Measurements from ENCODE around the gene TASOR2. TPM values are rescaled to one million over a fixed set of nuclear protein-coding genes. Genes with fewer than 3 reads are reported as not detected.

TASOR2 gene
- total RNA-seq, 1 experiment from 2014 or later: 55.0 TPM

DNA sequence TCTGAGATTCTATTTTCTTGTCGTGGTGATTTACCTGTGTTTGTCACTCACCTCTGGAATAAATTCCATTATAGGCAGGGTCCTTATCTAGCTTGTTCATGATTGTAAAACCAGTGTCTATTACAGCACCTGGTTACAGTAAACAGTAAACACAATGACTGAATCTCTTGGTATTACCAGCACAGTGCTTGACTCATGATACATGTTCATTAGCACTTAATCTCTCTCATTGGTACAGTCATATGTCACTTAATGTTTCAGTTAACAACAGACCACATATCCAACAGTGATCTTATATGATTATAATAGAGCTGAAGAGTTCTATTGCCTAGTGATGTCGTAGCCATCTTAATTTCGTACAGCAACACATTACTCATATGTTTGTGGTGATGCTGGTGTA is 1.6 kb upstream of the TASOR2 start:
- DNase-seq (ENCODE audit: low read depth): no peak

DNA sequence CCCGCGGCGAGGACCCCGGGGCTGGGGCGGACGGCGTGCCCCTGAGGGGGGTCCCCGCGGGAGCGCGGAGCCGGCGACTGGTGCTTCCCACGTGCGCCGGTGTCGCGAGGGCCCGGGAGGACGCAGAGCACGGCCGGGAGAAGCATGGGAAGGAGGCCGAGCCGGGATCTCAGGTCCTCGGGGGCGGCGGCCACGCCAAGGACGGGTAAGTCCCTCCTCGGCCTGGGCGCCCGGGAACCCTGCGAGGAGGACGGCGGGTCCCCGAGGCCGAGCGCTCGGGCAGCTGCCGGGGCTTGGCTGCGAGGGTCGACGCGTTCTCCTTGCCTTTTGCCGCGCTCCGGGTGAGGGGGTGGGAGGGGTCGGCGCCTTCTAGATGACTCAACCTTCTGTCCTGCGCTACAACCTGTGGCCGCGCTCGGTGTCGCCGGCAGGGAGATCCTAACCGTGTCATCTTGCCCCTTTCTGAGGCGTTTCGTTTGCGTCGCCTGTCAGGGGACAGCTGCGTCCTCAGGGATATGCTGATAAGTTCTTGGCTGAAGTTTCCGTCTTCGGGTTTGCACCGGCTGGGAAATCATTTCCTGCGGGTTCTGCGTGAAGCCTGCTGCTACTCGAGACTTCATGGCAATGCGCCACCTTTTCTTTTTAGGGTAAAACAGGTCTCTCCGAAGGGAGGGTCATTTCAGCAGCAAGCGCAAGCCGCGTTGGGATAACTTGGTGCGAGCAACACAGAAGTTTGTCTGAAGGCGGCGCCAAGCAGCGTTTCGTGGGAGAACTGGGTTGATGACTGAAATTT is 529 bp downstream of the TASOR2 start:
- DNase-seq (ENCODE audit: low read depth): peak; percentile 65

DNA sequence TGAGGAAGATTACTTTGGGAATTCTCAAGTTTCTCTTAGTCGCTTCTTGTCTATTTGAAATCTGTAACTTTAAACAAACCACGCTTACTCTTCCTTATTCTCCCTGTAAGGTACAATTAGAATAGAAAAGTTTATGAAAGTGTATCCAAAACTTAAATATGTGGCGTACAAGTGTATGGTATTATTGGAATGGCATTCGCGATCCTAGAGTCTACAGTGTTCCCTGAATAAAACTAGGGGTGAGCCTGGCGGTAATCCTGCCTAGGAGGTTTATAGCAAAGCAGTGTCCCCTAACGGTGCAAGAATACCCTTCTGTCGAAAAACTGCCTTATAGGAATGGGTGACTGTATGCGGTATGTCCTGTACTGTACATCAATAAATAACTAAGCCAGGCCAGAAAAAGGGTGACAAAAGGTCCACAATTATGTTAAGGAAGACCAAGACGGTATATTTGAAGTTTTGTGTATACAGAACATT is 1.2 kb downstream of the TASOR2 start:
- peak; percentile 13 for DNase-seq (ENCODE audit: low read depth)

DNA sequence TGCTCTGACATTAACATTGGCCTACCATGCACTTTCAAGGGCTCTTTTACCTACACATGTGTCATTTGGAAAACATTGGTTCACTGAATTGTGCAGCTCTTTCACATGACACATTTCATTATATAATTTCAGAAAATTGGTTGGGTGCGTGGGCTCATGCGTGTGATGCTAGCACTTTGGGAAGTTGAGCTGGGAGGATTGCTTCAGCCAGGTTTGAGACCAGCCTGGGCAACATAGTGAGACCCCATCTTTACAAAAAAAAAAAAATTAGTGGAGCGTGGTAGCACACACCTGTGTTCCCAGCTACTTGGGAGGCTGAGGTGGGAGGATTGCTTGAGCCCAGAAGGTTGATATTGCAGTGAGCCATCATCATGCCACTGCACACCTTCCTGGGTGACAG is 3.9 kb downstream of the TASOR2 start:
- DNase-seq (ENCODE audit: low read depth): no peak

DNA sequence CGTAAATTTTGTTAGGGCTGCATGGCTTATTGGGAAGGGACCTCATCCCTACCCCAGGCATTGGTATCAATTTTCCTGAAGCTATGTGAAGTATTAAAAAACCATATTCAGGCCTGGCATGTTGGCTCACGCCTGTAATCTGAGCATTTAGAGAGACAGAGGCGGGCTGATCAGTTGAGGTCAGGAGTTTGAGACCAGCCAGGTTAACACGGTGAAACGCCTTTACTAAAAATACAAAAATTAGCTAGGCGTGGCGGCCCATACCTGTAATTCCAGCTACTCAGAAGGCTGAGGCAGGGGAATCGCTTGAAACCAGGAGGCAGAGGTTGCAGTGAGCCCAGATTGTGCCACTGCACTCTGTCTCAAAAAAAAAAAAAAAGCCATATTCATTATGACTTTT is 7.1 kb downstream of the TASOR2 start:
- DNase-seq (ENCODE audit: low read depth): no peak

DNA sequence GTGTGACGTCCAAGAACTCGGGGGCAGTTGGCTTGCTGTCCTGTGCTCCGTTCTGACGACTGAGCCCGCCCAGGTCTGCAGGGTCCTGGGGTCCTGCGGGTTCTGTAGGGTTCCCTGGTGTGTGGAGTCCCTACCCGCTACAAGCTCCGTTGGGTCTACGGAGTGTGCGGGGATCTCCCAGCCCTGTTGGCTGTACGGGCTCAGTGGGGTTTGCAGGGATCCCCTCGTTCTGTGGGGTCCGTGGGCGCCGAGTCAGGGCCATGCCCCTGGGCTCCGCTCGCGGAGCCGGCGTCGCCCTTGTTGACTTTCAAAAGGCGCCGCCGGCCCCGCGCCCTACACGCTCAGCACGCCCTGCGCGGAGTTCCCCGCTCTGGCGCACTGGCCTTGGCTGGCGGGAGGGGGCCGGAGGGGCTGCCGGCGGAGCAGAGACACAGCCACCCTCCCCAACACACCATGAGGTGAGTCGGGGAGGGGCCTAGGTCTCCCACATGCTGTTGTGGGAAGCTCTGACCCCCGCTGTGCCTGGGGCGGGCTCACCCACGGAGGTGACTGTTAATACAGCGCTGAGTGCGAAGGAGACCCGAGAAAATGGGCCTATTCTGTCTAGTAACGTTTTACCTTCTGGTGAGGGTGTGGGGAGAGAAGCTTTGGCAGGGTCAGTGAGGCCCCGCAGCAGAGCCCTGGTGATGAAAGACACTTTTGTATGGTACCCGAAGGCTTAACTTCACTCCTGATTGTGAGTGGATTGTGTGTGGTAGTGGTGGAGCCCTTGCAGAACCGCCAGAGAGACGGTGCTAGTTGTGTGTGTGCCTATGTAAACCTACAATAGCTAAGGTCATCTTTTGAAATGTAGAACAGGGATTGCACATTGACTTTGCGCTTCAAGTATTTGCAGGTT is 8.1 kb downstream of the TASOR2 start:
- no peak for DNase-seq (ENCODE audit: low read depth)

DNA sequence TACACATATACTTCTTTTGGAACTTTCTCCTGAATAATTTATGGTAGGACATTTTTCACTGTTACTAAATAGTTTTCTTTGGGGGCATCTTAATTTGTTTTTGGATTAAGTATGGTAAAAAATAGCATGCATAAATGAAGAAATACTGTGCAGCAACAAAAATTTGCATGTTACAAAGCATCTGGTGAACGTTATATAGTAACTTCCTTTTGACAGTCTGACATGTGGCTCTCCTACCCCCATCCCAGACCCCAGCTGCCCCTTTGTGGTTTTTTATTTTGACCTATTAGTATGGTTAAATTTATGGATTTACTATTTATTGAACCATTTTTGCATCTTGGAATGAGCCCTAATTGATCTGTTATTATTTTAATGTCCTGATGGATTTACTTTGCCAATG is 9.9 kb downstream of the TASOR2 start:
- no peak for DNase-seq (ENCODE audit: low read depth)

DNA sequence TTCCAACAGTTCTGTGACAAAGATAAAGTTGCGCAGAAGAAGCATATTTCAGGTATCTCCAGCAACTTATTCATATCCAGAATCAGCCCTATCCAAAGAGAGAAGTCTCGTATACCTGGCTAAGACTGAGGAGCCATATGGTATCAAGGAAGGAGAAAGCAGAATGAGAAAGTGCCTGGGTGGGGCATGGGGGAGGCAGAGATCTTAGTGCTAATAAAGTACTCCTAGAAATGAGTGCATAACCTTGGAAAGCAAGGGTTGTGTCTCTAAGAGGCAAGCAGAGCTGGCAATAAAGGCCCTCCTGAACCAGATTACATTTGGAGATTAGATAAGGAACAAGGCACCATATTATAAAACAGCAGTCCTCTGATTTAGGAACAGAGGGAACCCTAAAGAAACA is 12.7 kb downstream of the TASOR2 start:
- no peak for DNase-seq (ENCODE audit: low read depth)

DNA sequence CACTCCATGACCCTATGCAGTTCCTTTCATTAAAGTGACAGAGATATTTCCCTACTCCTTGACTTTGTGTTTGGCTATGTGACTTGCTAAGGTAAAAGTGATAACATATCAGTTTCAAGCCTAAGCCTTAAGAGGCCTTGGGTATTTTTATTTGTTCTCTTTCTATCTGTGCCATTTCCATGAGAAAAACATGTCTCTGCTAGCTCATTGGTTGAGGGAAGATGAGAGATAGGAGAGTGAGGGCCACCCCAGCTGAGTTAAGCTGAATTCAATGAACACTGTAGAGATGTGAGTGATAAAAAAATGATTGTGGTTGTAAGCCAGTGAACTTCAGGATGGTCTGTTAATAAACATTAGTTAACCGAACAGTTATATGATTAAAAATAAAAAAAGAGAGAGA is 13.4 kb downstream of the TASOR2 start:
- DNase-seq (ENCODE audit: low read depth): no peak

DNA sequence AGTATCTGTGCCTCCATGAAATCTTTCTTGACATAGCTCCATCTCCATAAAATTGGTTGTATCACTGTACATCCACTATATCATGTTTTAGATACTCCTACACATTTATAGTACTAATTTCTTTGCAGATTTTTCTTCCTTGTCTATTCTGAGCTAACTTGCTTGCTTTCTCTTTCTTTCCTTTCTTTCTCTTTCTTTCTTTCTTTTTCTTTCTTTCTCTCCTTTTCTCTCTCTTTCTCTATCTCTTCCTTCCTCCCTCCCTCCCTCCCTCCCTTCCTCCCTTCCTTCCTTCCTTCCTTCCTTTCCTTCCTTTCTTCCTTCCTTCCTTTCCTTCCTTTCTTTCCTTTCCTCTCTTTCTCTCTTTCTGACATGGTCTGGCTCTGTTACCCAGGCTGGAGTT is 23.7 kb downstream of the TASOR2 start:
- DNase-seq (ENCODE audit: low read depth): no peak

DNA sequence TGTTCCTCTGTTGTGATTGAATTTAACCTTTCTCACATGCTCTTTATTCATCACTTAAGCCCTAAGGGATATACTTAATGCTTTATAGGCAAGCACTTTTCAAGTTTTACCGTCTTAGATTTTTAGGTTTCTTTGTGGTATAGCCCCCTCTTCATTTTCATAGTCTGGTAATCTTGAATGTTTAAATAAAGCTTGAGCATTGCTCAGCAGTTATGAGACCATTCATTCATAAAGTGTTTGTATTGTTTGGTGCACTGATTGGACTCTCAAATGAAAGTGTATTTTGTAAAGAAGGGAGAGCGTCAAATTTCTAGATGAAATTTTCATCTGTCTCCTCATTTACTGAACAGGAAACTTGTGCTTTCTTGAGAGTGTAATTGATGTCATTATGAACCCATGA is 25.2 kb downstream of the TASOR2 start:
- no peak for DNase-seq (ENCODE audit: low read depth)

DNA sequence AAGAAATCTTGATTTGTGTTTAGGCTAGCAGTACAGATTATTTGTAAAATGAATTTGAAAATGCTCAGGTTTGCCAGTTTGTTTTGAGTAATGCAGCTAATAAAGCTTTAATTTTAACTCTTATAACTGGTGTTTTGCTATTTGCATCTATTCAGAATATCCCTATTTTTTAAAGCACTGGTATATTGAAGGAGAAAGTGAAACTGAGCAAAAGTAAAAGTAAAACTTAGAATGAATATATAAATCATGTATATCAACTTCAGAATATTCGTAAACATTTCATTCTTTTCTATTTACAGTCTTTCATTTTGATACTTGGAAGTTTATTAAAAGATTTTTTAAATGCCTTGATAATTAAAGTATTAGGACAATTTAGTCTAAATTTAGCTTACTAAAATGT is 26.2 kb downstream of the TASOR2 start:
- no peak for DNase-seq (ENCODE audit: low read depth)

DNA sequence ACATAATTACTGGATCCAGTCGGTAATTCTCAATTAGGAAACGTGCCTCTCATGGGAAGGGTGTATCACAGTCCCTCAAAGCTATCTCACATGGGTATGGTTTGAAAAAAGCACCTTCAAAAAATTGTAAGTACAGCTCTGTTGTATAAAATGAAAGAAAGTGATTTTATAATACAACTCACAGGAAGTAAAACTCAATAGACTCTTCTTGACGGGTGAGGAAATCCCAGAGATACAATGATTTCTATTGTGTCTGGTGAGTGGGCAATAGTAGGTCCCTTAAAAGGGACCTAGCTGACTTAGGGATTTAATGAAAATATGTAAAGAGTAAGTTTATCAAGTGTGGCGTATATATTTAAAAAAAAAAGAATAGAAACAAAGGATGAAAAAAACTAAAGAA is 27.0 kb downstream of the TASOR2 start:
- DNase-seq (ENCODE audit: low read depth): no peak

DNA sequence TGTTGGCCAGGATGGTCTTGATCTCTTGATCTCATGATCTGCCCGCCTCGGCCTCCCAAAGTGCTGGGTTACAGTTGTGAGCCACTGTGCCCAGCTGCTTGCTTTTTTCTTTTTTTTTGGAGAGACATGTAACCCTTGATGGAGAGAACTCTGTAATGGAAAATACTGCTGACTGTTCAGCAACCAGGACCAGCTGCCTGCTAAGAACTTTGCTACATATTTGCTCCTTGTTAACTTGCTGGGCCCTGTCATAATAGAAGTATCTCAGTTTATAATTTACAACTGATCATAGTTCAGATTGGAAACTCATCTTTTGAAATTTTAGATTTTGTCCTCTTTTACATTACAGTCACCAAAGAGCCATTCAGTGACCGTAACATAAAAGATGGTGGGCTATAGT is 34.9 kb downstream of the TASOR2 start:
- no peak for DNase-seq (ENCODE audit: low read depth)

DNA sequence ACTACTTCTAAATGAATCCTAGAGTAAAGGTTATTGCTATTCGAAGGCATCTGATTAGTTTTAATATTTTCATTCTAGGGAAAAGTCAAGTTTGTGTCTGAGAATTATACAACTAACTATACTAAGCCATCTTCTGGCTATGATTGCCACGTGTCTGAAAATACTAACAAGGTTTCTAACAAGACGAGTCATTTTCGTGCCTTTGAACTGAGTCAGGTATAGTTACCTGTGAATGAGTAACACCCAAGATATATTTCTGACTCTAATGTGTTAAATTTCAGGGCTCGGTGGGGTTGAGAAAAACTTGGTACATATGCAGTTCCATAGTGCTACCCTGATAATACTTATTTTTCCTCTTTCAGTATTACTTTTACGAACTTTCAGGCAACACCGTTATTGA is 35.5 kb downstream of the TASOR2 start:
- no peak for DNase-seq (ENCODE audit: low read depth)

DNA sequence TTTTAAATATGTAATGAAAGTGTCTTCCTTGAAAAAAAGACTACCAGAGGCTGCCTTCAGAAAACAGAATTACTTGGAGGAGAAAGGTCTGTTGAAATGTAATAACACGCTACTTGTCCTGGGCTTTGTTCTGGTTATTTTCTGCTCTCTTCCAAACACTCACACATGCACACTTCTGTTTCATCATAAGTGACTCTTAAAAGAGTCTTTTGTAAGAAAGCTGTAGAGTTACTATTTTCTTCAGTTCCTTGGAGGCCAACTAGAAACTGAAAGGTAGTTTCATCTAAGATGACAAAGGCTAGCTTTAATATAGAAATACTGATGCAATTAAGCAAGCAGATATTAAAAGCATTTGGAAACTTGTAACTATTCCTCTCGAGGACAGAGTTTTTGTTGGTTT is 39.1 kb downstream of the TASOR2 start:
- no peak for DNase-seq (ENCODE audit: low read depth)

DNA sequence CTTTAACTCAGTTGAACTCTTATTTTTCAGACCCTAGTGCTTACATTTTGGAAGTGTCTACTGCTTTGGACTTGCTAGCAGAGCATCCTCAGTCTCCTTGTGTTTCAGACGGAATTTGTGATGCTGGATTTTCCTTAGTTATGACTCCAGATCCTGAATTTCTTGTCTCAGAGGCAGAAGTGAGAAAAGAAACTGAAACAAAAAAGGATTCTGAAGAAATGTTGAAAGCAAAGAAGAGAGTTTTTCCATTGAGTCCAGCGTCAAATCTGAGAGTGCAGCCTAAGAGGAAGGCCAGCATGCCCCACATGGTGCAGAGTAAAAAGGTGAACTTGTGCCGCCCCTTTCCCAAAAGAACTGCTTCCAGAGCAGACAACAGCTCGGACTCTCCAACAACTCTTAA is 46.1 kb downstream of the TASOR2 start:
- DNase-seq (ENCODE audit: low read depth): no peak

DNA sequence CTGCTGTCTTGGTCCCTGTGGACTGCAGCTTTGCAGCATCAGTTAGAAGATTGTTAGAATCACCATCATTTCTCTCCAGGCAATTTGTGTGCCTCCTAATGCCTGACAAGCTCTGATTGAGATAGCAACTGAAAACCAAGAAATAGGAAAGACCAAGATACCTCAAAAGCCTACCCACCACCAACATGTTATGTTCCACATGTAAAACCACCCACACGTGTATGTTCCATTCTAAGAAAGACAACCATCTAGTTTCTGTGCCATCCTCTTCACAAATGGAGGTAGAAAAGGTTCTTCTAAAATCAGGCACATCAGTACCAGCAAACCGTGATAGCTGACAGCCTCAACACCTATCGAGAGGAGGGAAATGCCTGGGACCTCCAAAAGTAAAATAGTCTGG is 46.9 kb downstream of the TASOR2 start:
- DNase-seq (ENCODE audit: low read depth): no peak

DNA sequence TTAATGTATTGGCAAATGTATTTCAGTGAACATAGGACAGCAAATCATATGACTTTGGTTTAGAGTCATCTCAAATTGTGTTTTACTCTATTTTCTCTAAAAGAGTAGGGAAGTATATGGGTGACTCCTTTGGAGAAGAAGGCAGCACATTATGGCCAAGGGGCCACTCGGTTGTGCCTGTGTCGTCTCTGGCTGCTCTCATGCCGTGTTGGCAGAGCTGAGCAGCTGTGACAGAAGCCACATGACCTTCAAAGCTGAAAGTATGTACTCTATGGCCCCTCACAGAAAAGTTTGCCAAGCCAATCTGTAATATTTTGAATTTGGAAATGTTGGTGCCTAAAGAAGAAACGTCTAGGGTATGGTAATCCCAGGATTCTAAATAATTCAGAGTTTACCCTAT is 47.5 kb downstream of the TASOR2 start:
- no peak for DNase-seq (ENCODE audit: low read depth)
